ENCODE results near the gene MED20.
A peak's percentile ranks its signal among the peaks of the same experiment; 100 is the strongest.

Gene MED20, protein sequence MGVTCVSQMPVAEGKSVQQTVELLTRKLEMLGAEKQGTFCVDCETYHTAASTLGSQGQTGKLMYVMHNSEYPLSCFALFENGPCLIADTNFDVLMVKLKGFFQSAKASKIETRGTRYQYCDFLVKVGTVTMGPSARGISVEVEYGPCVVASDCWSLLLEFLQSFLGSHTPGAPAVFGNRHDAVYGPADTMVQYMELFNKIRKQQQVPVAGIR

GRCh38 chr6:41920921-41921711 is at the start of gene MED20, which contains the start of gene BYSL:
MED20 (minus strand) TSS chr6:41921139; CDS start chr6:41921018, 121 bp downstream.
BYSL (plus strand) TSS chr6:41921499; CDS start chr6:41921563, 64 bp downstream.
- in situ Hi-C loops (cut with MboI; ENCODE audit: low sequenced_read_pairs) = loop anchor here (5.0 kb wide), 2 partner anchors 74 to 134 kb away; partner anchors contain the start of gene TOMM6
- peak; percentile 93 to 94 for DNase-seq (ENCODE audit: low spot score in 2 of 2)
- peaks cover 25% of the 10 kb centered on the region for H3K36me3 ChIP-seq (replicated peaks)
- H3K4me3 ChIP-seq = peak within 1 kb of the TSS; percentile 85
- H3K4me1 ChIP-seq = peaks cover 13% of the 10 kb centered on the region; the same call in 1 of the 2 replicates
- H3K9me3 ChIP-seq = no peaks in the 10 kb centered on the region
- no peaks in the 10 kb centered on the region for H3K27me3 ChIP-seq (ENCODE audit: low read depth)

DNA sequence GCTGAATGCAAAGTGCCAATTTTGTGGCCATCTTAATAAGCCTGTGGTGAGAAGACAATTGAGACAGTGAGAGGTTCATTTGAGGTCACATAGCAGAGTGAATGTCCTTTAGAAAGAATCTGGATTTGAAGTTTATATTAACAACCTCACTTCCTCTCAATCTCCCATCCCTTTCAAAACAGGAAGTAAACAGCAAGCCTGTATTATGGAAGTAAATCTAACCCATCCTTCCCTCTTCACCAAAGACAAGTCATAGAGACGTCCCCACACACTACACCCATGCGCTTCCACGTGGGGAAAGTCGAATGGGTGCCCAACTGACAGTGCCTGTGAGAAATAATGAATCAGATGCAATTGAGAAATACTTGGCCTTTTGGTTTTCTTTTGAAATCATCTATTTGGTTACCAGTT is 49.5 kb upstream of the MED20 start:
- H3K36me3 ChIP-seq (replicated peaks) = no peaks in the 10 kb centered on the region
- H3K9me3 ChIP-seq = no peaks in the 10 kb centered on the region
- in situ Hi-C loops (cut with MboI; ENCODE audit: low sequenced_read_pairs) = no loop called here
- no peaks in the 10 kb centered on the region for H3K27me3 ChIP-seq (ENCODE audit: low read depth)
- H3K4me3 ChIP-seq = no peak overlapping the region
- peak in 1 of 2 experiments; percentile 18 for DNase-seq (ENCODE audit: low spot score in 2 of 2)
- peaks cover 28% of the 10 kb centered on the region for H3K4me1 ChIP-seq

DNA sequence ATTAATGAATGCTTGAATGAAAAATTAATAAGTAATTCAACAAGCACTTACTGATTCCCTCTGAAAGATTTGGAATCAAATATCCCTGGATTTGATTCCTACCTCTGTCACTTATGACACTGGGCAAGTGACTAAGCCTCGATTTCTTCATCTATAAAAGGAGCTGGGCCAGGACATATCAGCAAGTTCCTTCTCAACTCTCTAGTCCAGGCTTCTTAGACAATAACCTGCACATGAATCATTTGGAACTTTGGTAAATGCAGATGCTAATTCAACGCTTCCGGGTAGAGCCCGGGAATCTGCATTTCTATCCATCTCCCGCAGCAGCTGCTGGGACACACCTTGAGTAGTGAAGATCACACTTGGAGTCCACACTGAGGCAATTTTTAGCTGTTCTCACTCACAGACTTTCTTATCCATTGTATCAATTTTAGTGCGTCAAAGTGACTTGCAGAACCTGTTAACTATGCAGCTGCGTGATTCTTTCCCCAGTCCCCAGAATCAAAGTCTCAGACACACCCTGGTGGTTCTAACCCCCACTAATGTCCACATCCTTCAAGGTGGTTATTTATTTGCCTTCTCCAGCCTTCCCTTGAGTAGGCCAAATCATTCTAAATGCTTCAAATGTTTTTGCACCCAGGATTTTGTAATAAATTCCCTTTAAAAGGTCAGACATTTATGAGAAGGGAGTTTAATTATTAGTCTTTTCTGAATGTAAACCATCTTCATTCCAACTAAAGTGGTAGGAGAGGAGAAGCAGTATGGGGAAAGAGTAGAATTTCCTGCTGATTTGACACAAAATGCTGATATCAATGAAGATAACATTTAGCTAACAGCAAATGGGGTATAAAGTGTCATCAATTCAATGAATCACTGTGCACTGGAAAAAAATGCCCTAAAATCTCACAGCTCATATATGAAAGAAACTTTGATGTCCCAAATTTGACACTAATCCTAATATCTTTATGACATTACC is 46.7 kb upstream of the MED20 start:
- Histone ChIP-seq H3K4me1 (peaks cover 39% of the 10 kb centered on the region), H3K9me3 (no peaks in the 10 kb centered on the region), H3K4me3 (no peak overlapping the region), H3K27me3 (ENCODE audit: low read depth) (no peaks in the 10 kb centered on the region), H3K36me3 (replicated peaks) (no peaks in the 10 kb centered on the region)
- in situ Hi-C loops (cut with MboI; ENCODE audit: low sequenced_read_pairs) = no loop called here
- peak; percentile 16 to 29 for DNase-seq (ENCODE audit: low spot score in 2 of 2)

DNA sequence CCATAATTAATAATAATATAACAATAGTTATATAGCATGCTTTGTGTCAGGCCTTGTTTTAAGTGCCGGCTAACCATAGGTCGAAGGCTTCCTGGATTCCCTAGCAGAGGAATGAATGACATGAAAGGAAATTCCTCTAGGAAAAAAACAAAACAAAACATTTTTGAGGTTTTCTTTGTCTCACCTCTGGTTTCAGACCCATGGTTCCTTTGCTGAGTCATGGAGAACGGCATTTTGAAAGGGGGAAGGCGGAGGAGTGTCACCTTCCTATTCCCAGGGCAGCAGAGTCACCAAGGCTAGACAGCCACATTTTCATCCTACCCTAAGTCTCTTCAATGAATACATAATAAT is 46.0 kb upstream of the MED20 start:
- Histone ChIP-seq H3K4me1 (peaks cover 39% of the 10 kb centered on the region), H3K9me3 (no peaks in the 10 kb centered on the region), H3K4me3 (no peak overlapping the region), H3K36me3 (replicated peaks) (no peaks in the 10 kb centered on the region), H3K27me3 (ENCODE audit: low read depth) (no peaks in the 10 kb centered on the region)
- in situ Hi-C loops (cut with MboI; ENCODE audit: low sequenced_read_pairs) = no loop called here
- DNase-seq (ENCODE audit: low spot score in 2 of 2) = peak; percentile 79 to 92

DNA sequence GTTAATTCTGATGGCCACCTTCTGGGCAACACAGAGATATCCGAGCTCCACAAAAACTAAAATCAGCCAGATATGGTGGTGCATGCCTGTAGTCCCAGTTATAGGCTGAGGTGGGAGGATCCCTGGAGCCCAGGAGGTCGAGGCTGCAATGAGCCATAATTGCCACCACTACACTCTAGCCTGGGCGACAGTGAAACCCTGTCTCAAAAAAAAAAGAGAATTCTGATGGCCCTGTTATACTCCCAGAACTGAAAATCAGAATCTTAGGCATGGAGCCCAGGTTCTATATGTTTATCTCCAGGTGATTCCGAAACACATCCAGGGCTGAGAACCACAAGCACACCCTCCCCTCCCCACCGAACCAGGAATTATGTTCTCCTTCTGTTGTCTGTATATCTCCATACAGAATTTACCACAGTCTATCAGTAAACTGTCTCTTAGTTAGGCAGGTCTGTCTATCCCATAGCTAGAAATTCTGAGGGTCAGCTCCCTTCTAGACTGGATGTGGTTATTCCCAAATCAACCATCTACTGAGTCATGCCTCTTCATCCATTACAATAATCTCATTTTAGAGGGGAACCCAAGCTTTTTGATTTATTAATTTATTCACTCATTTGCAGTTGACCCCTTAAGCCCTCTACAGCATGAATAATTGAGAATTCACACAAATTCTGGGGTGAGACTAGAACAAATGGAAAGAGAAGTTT is 45.4 kb upstream of the MED20 start:
- Histone ChIP-seq H3K4me1 (peaks cover 39% of the 10 kb centered on the region), H3K27me3 (ENCODE audit: low read depth) (no peaks in the 10 kb centered on the region), H3K9me3 (no peaks in the 10 kb centered on the region), H3K4me3 (no peak overlapping the region), H3K36me3 (replicated peaks) (no peaks in the 10 kb centered on the region)
- in situ Hi-C loops (cut with MboI; ENCODE audit: low sequenced_read_pairs) = no loop called here
- peak in 1 of 2 experiments; percentile 18 for DNase-seq (ENCODE audit: low spot score in 2 of 2)

GRCh38 chr6:41965429-41966213 is 44.7 kb upstream of the MED20 start:
- DNase-seq (ENCODE audit: low spot score in 2 of 2) = peak; percentile 93 to 100
- H3K4me1 ChIP-seq = peaks cover 39% of the 10 kb centered on the region
- peak overlapping the region; percentile 2; the same call in 1 of the 2 replicates for H3K4me3 ChIP-seq
- H3K9me3 ChIP-seq = no peaks in the 10 kb centered on the region
- no peaks in the 10 kb centered on the region for H3K27me3 ChIP-seq (ENCODE audit: low read depth)
- no peaks in the 10 kb centered on the region for H3K36me3 ChIP-seq (replicated peaks)
- in situ Hi-C loops (cut with MboI; ENCODE audit: low sequenced_read_pairs) = no loop called here

DNA sequence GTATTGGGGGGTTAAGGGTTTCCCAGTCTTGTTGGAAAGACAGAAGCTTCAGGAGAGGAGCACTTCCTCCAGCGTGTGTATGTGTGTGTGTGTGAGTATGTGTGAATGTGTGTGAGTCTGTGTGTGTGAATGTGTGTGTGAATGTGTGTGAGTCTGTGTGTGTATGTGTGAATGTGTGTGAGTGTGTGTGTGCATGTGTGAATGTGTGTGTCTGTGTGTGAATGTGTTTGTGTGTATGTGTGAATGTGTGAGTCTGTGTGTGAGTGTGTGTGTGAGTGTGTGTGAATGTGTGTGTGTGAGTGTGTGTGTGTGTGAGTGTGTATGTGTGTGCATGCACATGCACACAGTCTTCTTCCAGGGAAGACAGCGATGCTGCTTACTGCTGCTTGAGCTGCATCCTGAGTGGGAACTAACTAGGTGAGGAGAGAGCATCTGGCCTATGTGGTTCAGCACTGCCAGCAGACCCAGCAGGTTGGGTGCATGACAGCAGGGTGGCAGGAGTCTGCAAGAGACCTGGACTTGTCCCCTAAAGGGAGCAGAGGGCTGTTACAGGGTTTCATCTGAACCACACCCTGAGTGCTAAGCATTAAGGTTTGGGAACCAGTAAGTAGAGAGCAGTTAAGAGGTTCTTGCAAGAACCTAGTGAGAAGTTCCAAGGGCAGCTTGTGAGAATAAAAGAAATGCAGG is 43.4 kb upstream of the MED20 start:
- Histone ChIP-seq H3K36me3 (replicated peaks) (no peaks in the 10 kb centered on the region), H3K9me3 (no peaks in the 10 kb centered on the region), H3K27me3 (ENCODE audit: low read depth) (no peaks in the 10 kb centered on the region), H3K4me3 (no peak overlapping the region), H3K4me1 (peaks cover 33% of the 10 kb centered on the region)
- peak in 1 of 2 experiments; percentile 13 for DNase-seq (ENCODE audit: low spot score in 2 of 2)
- in situ Hi-C loops (cut with MboI; ENCODE audit: low sequenced_read_pairs) = no loop called here

- H3K27me3 ChIP-seq (ENCODE audit: low read depth) = no peaks in the 10 kb centered on the region
- no peaks in the 10 kb centered on the region for H3K36me3 ChIP-seq (replicated peaks)
- H3K4me3 ChIP-seq = no peak overlapping the region
- H3K9me3 ChIP-seq = no peaks in the 10 kb centered on the region
- H3K4me1 ChIP-seq = peaks cover 33% of the 10 kb centered on the region
- in situ Hi-C loops (cut with MboI; ENCODE audit: low sequenced_read_pairs) = no loop called here
- no peak for DNase-seq (ENCODE audit: low spot score in 2 of 2)
These were observed 42.4 kb upstream of the MED20 start for GRCh38 chr6:41963371-41963770.

DNA sequence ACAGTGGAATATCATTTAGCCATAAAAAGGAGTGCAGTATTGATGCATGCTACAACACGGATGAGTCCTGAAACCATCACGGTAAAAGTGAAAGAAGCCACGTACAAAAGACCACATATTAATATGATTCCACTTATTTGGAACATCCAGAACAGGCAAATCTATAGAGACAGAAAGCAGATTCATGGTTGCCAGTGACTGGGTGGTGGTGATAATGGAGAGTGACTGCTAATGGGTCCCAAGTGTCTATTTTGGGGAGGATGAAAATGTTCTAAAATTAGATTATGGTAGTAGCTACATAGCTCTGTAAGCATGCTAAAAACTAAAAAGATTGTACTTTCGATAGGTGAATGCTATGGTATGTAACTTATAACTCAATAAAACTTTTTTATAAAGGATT is 39.1 kb upstream of the MED20 start:
- DNase-seq (ENCODE audit: low spot score in 2 of 2) = no peak
- no peaks in the 10 kb centered on the region for H3K27me3 ChIP-seq (ENCODE audit: low read depth)
- no peaks in the 10 kb centered on the region for H3K36me3 ChIP-seq (replicated peaks)
- H3K4me3 ChIP-seq = no peak overlapping the region
- in situ Hi-C loops (cut with MboI; ENCODE audit: low sequenced_read_pairs) = no loop called here
- peaks cover 6% of the 10 kb centered on the region for H3K4me1 ChIP-seq
- no peaks in the 10 kb centered on the region for H3K9me3 ChIP-seq

GRCh38 chr6:41958022-41958856 is 37.3 kb upstream of the MED20 start:
- no peak for DNase-seq (ENCODE audit: low spot score in 2 of 2)
- Histone ChIP-seq H3K4me3 (no peak overlapping the region), H3K9me3 (no peaks in the 10 kb centered on the region; the same call in 1 of the 2 replicates), H3K36me3 (replicated peaks) (no peaks in the 10 kb centered on the region), H3K27me3 (ENCODE audit: low read depth) (no peaks in the 10 kb centered on the region), H3K4me1 (no peaks in the 10 kb centered on the region)
- in situ Hi-C loops (cut with MboI; ENCODE audit: low sequenced_read_pairs) = no loop called here

GRCh38 chr6:41957117-41957516 is 36.2 kb upstream of the MED20 start:
- Histone ChIP-seq H3K36me3 (replicated peaks) (no peaks in the 10 kb centered on the region), H3K4me1 (no peaks in the 10 kb centered on the region), H3K9me3 (no peaks in the 10 kb centered on the region; the same call in 1 of the 2 replicates), H3K27me3 (ENCODE audit: low read depth) (no peaks in the 10 kb centered on the region), H3K4me3 (no peak overlapping the region)
- in situ Hi-C loops (cut with MboI; ENCODE audit: low sequenced_read_pairs) = no loop called here
- no peak for DNase-seq (ENCODE audit: low spot score in 2 of 2)

All from HAP-1 (cell line).